Measurements from ENCODE around the gene NLGN2.

NLGN2 gene

DNA sequence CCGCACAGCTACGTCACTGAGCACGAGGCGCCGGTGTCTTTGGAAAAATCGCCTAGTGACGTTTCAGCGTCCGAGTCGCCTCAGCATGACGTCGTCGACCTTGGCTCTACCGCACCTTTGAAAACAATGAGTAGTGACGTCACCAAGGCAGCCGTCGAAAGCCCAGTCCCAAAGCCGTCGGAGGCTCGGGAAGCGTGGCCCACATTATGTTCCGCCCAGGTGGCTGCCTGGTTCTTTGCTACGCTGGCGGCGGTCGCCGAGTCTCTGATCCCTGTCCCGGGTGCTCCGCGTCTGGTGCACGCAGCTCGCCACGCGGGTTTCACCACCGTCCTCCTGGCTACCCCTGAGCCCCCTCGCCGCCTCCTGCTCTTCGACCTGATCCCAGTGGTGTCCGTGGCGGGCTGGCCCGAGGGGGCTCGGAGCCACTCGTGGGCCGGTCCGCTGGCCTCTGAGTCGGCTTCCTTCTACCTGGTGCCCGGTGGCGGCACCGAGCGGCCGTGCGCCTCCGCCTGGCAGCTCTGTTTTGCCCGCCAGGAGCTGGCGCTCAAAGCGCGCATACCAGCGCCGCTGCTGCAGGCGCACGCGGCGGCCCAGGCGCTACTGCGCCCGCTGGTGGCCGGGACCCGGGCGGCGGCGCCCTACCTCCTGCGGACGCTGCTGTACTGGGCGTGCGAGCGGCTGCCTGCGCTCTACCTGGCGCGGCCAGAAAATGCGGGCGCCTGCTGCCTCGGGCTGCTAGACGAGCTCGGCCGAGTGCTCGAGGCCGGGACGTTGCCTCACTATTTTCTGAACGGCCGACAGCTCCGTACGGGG is 29.1 kb downstream of the NLGN2 start:
- peak in 47 of 56 donors; percentile 26 to 83 (median 51) for DNase-seq

DNA sequence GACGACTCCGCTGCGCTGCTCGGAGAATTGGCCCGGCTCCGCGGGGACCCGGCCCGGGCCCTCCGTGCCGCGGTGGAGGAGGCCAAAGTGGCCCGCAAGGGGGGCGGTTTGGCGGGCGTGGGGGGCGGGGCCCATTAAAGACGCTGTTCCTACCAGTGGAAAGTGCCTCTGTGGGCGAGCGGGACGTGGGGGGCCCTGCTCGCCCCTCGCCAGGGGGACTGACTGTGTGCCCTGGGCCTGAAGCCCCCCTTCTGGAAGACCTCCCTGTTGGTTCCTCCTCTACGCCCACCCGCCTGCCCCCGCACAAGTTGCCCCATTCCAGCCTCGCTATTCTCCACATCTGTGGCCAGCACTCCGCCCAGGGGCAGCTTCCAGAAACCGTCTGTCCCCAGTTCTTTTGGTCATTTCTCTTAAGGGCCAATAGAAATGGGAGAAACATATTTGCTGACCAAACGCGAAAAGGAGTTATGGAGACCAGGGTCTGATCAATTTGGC is 29.8 kb downstream of the NLGN2 start:
- no peak for DNase-seq

DNA sequence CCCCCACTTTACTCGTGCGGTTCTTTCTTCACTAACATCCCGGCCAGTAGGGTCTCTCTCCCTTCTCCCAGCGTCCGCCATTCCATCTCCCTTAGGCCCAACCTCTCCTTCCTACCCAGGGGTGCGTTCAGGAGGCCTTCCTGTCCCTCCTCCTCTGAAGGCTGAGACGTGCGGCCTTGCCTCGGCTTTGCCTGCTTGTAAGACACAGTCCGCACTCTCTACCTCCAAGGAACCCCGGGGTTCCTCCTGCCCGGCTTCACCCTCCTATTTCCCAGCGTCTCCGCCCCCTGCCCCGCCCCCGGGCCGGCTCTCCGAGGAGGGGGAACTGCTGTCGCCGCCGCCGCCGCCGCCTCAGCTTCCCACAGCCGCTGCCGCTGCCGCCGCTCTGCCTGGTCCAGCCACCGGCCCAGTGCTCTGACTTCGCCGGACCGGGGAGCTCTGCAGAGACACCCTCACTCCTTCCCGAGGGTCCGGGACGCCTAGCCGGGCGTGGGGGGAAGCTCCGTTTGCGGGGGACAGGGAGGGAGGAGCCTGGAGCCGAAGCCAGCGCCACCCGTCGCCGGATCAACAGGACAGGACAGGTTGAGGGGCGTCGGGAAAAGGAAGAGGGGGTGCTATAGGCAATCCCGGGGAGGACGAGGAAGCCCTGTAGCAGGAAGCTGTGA is 30.4 kb downstream of the NLGN2 start:
- DNase-seq = peak in 40 of 56 donors; percentile 14 to 72 (median 39)

DNA sequence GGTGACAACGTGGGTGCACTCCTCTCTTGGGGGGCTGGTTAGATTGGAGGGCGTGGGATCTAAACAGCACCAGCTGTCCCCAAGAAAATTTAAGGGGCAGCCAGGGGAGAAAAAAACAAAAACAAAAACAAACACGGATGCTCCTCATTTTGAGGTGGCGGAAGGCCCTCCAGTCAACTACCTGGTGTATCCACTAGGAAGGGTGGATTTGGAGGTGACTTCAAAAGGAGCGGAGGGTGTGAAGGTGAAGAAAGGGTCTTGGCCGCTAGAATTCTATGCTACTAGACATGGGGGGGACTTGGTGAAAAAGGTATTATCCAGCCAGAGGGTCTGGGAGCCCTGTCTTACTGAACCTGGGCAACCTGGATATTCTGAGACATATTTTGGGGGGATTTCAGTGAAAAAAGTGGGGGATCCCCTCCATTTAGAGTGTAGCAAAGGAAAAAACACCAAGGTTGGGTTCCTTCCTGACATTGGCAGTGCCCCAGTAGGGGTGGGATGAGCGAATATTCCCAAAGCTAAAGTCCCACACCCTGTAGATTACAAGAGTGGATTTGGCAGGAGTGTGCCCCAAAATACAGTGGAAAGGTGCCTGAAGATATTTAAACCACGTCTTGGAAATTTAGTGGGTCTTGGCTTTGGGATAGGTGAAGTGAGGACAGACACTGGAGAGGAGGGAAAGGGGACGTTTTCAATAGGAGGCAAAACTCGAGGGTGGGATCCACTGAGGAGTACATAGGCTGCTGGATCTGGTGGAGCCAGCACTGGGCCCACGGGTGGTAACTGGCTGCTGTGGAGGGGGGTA is 31.2 kb downstream of the NLGN2 start:
- no peak for DNase-seq

DNA sequence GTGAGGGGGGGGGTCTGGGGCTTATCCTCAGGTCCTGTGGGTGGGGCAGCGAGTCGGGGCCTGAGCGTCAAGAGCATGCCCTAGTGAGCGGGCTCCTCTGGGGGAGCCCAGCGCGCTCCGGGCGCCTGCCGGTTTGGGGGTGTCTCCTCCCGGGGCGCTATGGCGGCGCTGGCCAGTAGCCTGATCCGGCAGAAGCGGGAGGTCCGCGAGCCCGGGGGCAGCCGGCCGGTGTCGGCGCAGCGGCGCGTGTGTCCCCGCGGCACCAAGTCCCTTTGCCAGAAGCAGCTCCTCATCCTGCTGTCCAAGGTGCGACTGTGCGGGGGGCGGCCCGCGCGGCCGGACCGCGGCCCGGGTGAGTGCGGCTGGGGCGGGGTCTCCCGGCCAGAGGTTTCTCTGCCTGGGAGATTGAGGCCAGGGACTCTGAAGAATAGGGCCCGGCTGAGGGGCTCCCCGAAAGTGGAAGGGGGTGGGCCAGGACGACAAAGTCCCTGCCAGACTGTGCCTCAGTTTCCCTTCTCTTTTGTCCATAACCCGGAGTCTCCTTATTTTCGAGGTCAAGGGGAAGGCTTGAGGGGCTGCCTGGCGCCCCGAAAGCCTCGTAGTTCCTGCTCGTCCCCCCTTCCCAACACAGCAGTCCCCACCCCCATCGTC is 31.9 kb downstream of the NLGN2 start, which contains the start of gene FGF11:
Gene FGF11, plus strand, starts transcription at position 51 of the 651 bp plus-strand sequence. Its CDS starts 109 bp downstream, at position 160.
- DNase-seq = no peak

DNA sequence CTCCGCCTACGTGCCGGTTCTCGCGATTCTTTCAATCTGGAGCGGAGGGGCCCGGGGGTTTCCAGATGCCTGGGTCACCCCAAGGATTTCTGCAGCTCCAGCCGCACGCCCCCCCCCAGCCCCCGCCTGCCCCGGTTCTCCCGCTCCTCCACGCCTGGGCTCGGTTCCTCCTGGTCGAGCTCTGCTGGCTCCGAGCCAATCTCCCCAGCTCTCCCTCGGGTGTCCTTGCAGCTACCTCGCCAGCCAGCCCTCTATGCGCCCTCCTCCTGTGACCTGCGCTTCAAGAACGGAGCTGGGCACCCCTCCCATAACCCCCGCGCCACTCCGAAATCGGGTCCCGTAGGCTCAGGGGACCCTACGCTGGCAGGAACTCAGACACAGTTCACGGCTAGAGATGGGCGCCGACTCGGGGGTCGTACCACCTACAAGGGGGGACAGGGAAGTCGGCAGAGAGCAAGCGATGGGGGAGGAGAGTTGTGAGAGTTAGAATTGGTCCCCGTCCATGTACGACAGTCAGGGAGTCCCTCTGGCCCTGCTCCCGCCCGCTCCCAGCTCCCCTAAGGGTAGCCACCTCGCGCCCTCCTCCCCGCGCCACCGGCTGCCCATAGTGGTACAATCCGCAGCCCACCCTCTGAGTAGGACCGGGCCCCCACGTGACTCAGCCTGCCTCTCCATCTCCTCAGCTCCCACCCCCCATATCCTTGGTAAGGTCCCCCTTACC is 32.6 kb downstream of the NLGN2 start:
- peak in 19 of 56 donors; percentile 5 to 65 (median 31) for DNase-seq

DNA sequence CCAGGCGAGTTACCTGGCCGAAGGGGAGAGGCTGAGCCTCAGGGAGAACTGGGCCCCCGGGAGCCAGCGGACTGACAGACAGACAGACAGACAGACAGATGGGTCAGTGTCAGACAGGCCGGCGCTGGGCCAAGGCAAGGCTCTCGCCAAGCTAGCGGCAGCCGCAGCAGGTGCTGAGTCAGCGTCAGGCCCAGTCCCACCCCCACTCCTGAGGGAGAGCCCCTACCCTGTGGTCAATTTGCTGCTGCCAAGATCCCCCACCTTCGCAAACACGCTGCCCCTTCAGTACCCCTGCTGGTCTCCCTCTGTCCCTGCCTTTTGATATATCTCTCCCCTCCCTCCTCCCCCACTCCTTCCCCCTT is 33.2 kb downstream of the NLGN2 start:
- DNase-seq = peak in 16 of 56 donors; percentile 6 to 62 (median 30)

DNA sequence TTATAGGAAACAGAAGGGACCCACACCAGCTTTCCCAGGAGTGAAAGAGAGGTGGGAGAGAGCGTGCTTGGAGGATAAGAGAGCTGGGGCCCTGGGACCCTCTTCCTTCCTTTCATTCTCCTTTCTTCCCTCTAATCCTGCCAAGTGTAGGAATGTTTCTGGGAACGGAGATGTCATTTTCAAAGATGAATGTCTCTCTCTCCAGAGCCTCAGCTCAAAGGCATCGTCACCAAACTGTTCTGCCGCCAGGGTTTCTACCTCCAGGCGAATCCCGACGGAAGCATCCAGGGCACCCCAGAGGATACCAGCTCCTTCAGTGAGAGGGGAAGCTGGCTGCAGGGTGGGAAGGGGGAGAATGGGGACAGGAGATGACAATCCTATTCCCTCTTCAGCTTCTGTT is 33.6 kb downstream of the NLGN2 start:
- no peak for DNase-seq

DNA sequence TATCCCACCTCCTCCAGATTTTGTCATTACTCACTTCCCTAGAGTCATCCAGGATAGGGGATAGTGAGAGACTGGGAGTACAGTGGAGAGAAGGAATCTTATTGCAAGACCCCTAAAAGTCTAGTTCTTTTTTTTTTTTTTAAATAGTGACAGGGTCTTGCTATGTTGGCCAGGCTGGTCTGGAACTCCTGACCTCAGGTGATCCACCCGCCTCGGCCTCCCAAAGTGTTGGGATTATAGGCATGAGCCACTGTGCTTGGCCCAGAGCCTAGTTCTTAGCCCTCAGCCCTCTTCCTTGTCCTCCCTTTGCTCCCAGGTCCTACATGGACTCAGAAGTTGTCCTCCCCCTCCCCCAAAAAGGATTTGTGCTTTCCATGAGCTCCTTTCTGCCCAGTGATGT is 34.5 kb downstream of the NLGN2 start:
- no peak for DNase-seq

DNA sequence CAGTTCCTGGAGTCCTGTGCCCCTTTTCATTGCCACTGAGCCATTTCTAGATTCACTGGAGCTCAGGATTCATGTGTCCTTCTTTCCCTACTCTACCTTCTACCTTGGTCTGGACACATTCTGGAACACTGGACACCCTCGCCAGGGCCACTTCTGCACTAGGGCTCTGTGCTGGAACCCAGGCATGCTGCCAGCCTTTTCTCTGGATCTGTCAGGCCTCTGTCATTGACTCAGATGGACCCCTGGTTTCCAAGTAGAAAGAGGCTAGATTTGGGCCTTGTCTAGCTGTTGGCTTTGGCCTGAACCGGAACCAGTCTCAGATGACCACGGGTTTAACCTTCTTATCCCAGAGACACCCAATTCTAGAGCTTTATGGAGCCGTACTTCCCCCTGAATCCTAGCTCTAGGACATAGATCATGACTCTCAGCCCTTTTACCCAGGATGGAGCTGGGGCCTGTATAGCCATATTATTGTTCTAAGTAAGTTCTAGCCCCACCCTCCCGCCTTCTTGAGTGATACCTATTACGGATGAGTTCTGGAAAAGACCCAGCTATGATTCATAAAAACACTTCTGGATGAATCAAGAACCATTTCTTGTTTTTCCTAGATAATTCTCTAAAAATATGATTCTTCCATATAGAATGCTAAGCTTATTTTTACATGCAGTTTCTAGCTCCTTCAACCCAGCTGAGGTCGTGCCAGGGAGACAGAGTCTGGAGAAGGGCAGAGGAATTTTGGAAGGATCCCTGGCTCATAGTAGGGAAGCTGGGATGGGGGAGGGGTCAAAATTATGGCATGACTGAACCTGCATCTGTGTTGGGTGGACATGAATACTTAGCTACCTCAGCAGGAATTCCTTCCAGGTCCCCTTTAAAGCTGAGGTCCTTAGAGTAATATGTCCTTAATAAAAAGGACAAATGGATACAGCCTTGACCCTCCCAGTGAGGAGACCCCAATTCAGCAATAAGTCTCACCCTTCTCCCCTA is 36.1 kb downstream of the NLGN2 start:
- DNase-seq = no peak

DNA sequence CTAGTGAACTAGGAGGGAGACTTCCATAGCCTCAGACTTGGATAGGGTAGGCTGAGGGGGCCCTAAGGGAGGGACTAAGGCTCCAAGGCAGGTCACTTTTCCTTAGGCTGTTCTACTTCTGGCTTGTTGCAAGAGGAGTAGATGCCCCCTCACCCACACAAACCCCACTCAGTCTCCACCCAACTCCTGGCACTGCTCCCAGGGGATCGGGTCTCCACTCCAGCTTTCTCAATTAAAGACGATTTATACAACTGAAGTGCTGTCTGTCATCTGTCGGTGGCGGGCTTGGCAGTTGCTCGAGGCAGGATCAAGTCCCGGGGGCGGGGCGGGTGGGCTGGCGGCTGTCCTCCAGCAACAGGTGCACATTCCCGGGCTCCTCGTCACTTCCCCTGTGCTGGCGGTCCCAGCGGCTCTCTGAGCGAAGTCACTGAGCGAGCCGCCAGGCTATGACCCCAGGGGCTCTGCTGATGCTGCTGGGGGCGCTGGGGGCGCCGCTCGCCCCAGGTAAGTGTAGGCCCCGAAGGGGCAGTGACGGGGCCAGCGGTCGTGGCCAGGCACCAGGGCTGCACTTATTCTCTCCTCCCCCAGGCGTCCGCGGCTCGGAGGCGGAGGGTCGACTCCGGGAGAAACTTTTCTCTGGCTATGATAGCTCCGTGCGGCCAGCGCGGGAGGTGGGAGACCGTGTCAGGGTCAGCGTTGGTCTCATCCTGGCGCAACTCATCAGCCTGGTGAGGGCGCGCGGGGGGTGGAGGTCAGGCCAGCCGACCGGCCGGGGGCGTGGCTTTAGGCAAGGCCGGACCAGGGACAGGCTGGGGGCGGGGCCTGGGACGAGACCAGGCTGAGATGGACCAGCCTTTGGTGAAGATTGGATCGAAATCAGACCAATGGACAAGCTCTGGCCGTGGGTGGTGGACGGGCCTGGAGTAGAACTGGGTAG is 37.3 kb downstream of the NLGN2 start, which contains the start of gene CHRNB1:
Gene CHRNB1, plus strand, starts transcription at position 380 of the 937 bp plus-strand sequence. Its CDS starts 67 bp downstream, at position 447.
- DNase-seq = peak in 46 of 56 donors; percentile 23 to 85 (median 55)

DNA sequence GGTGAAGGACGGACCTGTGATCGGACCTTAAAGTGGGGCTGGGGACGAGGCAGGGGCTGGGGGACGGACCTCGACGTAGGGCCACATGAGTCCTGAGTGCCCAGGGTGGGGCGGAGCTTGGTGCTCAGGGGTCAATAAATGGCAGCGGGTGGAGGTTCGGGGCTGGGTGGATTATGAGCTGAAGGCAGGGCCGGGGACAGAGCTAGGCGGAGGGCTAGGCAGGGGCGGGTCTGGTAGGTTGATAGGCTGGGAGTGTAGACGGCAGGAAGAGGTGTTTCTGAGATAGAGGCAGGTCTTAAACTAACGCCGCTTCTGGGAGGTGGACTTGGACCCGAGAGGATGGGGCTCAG is 37.9 kb downstream of the NLGN2 start:
- no peak for DNase-seq

DNA sequence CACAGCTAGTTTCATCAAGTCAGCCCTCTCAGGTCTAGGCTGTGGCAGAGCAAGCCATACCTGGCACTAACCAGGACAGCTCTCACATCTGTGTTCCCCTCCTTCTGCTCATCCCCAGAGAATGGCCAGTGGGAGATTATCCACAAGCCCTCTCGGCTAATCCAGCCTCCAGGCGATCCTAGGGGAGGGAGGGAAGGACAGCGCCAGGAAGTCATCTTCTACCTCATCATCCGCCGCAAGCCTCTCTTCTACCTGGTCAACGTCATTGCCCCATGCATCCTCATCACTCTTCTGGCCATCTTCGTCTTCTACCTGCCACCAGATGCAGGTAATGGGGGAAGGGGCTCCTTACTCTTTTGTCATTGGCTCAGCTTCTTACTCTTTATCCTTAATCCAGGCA is 40.8 kb downstream of the NLGN2 start:
- DNase-seq = no peak

DNA sequence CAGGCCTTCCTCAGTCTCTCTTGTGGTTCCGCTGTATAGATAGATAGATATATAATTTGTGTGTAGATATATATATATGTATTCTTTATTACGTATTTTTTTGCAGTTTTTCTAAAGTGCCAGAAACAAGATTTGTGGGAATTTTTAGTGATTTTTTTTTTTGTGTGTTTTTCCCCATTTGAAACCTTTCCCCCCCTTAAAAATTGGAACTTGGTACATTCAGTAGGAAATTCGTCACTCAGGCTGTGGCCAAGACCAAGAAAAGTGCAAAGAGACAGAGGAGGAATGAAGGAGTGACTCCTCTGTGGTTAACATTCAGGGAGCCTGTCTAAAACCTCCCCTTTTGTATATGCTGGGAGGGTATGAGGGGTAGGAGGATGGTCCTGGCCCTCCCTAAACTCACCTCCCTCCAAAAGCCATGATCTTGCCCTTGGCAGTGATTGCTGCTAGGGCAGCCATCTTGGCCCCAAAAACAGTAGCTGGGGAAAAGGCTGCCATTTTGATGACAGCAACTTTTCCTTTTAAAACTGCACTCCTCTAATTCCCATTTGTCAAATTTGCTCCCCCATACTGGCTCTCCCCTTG is 52.4 kb downstream of the NLGN2 start:
- DNase-seq = no peak

DNA sequence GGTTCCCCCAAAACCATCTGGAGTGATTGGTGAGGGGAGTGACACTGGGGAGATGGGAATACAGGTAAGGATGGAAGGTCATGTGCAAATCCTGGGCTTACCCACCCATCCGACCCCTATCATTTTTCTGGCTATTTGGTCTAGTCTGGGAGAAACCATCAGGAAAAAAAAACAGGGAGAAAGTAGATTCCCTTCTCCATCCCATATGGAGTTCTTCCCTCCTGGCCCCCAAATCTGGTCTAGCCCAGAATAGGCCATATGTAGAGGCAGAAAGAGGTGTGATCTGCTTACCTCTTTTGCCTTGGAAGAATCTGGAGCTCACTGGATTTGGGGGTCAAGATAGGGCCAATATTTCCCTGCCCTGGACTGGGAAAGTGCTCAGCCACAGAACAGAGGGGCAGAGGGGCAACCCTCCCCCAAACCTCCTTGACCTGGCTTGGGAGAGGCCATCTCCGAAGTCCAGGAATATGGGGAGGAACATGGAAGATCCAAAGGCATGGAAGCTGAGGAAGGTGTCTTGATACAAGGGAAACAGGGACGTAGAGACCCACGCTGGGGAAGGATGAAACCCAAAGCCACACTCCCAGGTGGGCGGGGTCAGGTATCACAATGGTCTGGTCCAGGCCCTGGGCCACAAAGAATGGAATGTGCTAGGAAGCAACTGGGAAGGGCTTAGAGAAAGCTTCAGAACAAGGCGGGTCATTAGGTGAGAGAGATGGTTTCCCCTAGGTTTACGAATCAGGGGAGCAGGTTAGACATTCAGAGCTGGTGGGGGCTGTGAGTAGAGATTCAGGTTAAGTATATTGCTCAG is 53.4 kb downstream of the NLGN2 start:
- DNase-seq = no peak

DNA sequence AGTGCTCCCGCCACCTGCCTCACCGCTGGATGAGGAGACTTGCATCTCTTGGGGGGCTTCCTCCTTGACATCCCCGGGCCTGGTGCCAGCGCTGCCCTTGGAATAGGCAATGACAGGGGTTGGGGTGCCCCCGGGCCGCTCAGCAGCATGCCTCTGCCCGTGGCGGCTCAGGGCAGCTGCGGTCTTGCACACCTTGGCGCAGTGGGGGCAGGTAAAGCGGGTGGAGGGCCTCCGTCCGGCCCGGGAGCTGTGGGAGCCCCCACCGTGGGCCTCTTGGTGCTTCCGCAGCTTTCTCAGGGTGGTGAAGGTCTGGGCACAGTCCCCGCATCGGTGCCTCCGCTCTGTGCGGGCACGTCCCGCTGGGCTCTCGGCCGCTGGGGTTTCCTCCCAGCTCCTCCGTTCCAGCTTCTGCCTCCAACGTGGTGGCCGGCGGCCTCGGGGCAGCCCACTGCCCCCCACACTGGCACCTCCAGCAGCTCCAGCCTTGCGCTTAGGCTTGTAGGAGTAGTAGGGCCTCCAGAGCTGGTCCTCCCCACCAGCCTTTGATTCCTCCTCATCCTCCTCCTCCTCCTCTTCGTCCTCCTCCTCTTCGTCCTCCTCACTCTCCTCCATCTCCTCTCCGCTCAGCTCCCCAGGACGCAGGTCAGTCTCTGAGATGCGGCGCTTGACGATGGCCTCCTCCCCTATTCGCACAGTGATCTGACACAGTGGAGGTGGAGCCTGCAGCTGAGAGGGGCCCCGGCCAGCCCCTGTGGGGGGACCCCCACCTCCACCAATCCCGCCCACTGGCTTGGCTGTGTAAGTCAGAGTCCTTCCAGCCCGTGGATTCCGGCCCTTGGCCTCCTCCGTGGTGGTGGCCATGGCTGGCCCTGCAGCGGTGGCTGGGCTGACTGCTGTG is 55.1 kb downstream of the NLGN2 start:
- DNase-seq = no peak
